ENCODE measurements around the gene TOX2. TPM values are rescaled to one million over a fixed set of nuclear protein-coding genes. Genes with fewer than 3 reads are reported as not detected.

TOX2 gene
- polyA plus RNA-seq, 3 donors = 0.39 to 0.56 (median 0.47) TPM

DNA sequence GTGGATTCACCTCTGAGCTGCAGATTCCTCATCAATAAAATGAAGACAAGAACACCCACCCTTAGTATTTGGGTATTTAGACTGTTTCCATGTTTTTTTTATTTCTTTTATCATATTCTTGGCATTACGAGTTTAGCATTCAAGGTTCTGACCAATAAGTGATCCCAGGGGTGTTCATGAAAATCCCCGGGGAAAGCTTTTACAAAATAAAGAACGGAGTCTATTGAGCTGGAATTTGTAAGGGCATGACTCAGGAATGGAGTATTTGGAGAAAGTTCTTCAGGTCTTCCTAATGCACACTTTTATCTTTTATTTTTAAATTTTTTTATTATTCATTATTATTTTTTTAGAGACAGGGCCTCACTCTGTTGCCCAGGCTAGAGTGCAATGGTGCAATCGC, 19.4 kb upstream of the TOX2 start:
- H3K9me3 ChIP-seq (replicated peaks in 1 of 2; ENCODE audit: control insufficient read depth in 1 of 2, insufficient read depth in 1 of 2, low read length in 2 of 2) = peaks cover 0 to 2% of the 10 kb centered on the region in 2 donors
- no peaks in the 10 kb centered on the region for H3K79me2 ChIP-seq (ENCODE audit: insufficient read depth, low read length)
- no CpG with 5 or more reads among the region's 4 CpGs for WGBS (ENCODE audit: insufficient coverage)
- Mint-ChIP-seq H3K27ac (no peak overlapping the region), H3K4me1 (no peaks in the 10 kb centered on the region), H3K4me3 (no peak overlapping the region), H3K27me3 (ENCODE audit: low read depth in 3 of 3) (peaks cover 24 to 44% (median 29%) of the 10 kb centered on the region in 3 donors), H3K36me3 (no peaks in the 10 kb centered on the region), H3K9me3 (peaks cover 2 to 10% (median 7%) of the 10 kb centered on the region in 7 donors)
- H2AFZ ChIP-seq (ENCODE audit: insufficient read depth, low read depth, low read length, poor library complexity, severe bottlenecking) = no peak overlapping the region
- TF ChIP-seq, protein P1, sequence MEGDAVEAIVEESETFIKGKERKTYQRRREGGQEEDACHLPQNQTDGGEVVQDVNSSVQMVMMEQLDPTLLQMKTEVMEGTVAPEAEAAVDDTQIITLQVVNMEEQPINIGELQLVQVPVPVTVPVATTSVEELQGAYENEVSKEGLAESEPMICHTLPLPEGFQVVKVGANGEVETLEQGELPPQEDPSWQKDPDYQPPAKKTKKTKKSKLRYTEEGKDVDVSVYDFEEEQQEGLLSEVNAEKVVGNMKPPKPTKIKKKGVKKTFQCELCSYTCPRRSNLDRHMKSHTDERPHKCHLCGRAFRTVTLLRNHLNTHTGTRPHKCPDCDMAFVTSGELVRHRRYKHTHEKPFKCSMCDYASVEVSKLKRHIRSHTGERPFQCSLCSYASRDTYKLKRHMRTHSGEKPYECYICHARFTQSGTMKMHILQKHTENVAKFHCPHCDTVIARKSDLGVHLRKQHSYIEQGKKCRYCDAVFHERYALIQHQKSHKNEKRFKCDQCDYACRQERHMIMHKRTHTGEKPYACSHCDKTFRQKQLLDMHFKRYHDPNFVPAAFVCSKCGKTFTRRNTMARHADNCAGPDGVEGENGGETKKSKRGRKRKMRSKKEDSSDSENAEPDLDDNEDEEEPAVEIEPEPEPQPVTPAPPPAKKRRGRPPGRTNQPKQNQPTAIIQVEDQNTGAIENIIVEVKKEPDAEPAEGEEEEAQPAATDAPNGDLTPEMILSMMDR (IDR thresholded peaks at IDR 0.05) = no peak
- no peak overlapping the region for H3K9ac ChIP-seq (ENCODE audit: insufficient read depth, low read length, poor library complexity, severe bottlenecking)
- H3K4me3 ChIP-seq (replicated peaks in 1 of 3; ENCODE audit: low read depth in 2 of 3, low read length in 3 of 3) = no peak overlapping the region
- H3K36me3 ChIP-seq (replicated peaks in 1 of 2; ENCODE audit: control insufficient read depth in 1 of 2, insufficient read depth in 2 of 2, low read length in 2 of 2) = no peaks in the 10 kb centered on the region
- H3K27ac ChIP-seq (ENCODE audit: low read depth in 1 of 2, low read length in 2 of 2) = no peak overlapping the region
- peaks cover 19 to 21% of the 10 kb centered on the region in 2 donors for H3K27me3 ChIP-seq (ENCODE audit: control insufficient read depth in 2 of 2, insufficient read depth in 2 of 2, low read length in 2 of 2)
- no peaks in the 10 kb centered on the region for H3K4me1 ChIP-seq (ENCODE audit: control insufficient read depth in 1 of 2, insufficient read depth in 2 of 2, low read length in 2 of 2)
- no peaks in the 10 kb centered on the region for H4K20me1 ChIP-seq (ENCODE audit: insufficient read depth, low read length)
- intact Hi-C loops (cut with micrococcal nuclease) = no loop called here
- no peak overlapping the region for H3K4me2 ChIP-seq (replicated peaks; ENCODE audit: extremely low read depth, low read length, poor library complexity, severe bottlenecking)
- DNase-seq = no peak

DNA sequence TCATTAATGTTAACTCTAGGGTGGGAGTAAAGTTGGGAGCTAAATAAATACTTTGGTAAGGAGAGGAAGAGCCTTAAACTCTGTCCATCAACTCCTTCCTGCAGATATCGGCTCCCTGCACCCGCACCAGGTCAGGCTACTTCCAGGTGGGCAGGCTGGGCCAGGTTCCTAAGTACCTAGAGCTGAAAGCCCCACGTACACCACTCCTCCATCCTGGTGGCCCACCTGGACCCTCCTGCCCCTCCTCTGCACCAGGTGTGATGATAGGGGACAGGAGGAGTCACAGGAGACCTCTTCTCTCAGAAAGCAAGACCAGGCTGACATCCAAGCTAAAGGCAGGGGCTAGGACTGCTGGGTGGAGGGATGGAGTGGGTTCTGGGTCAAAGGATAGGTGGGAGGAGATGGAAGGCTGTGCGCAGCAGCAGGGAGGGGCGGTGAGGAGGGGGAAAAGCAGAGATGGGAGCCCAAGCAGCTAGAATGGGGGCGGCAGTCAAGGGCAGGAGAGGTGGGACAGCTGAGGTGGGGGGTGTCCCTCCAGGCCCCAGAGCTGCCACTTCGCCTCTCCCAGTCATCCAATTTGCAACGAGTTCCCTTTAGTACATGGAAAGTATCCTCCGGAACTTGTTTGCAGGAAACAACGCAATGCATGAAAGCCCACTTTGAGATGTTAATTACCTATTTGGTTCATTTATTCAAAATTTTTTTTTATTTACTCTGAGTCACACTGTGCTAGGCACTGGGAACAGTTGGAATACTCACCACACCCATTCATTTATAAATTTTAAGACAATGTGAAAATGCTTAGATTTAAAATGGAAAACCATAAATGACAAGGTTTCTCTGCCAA, 15.2 kb upstream of the TOX2 start:
- TF ChIP-seq, protein P1 (IDR thresholded peaks at IDR 0.05) = no peak
- Mint-ChIP-seq H3K27me3 (ENCODE audit: low read depth in 3 of 3) (peaks cover 31 to 61% (median 36%) of the 10 kb centered on the region in 3 donors), H3K36me3 (no peaks in the 10 kb centered on the region), H3K4me1 (no peaks in the 10 kb centered on the region), H3K27ac (no peak overlapping the region), H3K4me3 (no peak overlapping the region), H3K9me3 (peaks cover 11 to 17% (median 12%) of the 10 kb centered on the region in 7 donors)
- DNase-seq = no peak
- no peaks in the 10 kb centered on the region for H4K20me1 ChIP-seq (ENCODE audit: insufficient read depth, low read length)
- H3K27ac ChIP-seq (ENCODE audit: low read depth in 1 of 2, low read length in 2 of 2) = no peak overlapping the region
- H3K4me1 ChIP-seq (ENCODE audit: control insufficient read depth in 1 of 2, insufficient read depth in 2 of 2, low read length in 2 of 2) = no peaks in the 10 kb centered on the region
- no peak overlapping the region for H3K4me2 ChIP-seq (replicated peaks; ENCODE audit: extremely low read depth, low read length, poor library complexity, severe bottlenecking)
- H3K9me3 ChIP-seq (replicated peaks in 1 of 2; ENCODE audit: control insufficient read depth in 1 of 2, insufficient read depth in 1 of 2, low read length in 2 of 2) = peaks cover 14% of the 10 kb centered on the region in 2 donors
- 40% methylated on average over 4 of the region's 10 CpGs for WGBS (ENCODE audit: insufficient coverage)
- intact Hi-C loops (cut with micrococcal nuclease) = no loop called here
- H3K4me3 ChIP-seq (replicated peaks in 1 of 3; ENCODE audit: low read depth in 2 of 3, low read length in 3 of 3) = no peak overlapping the region
- peaks cover 17 to 21% of the 10 kb centered on the region in 2 donors for H3K27me3 ChIP-seq (ENCODE audit: control insufficient read depth in 2 of 2, insufficient read depth in 2 of 2, low read length in 2 of 2)
- H3K9ac ChIP-seq (ENCODE audit: insufficient read depth, low read length, poor library complexity, severe bottlenecking) = no peak overlapping the region
- H3K36me3 ChIP-seq (replicated peaks in 1 of 2; ENCODE audit: control insufficient read depth in 1 of 2, insufficient read depth in 2 of 2, low read length in 2 of 2) = no peaks in the 10 kb centered on the region
- no peaks in the 10 kb centered on the region for H3K79me2 ChIP-seq (ENCODE audit: insufficient read depth, low read length)
- H2AFZ ChIP-seq (ENCODE audit: insufficient read depth, low read depth, low read length, poor library complexity, severe bottlenecking) = no peak overlapping the region
